Measurements from ENCODE around the gene IL4I1. TPM values are rescaled to one million over a fixed set of nuclear protein-coding genes. Genes with fewer than 3 reads are reported as not detected.

IL4I1 gene
- total and polyA plus RNA-seq, 12 donors, result 0.26 to 26.9 (median 0.57) TPM; not detected in 3

- Histone ChIP-seq H3K27me3 (peaks cover 0 to 3% (median 0%) of the 10 kb centered on the region in 7 donors), H3K4me3 (no peak overlapping the region), H3K9me3 (no peaks in the 10 kb centered on the region), H3K4me1 (peaks cover 0 to 23% (median 7%) of the 10 kb centered on the region in 9 donors), H3K36me3 (peaks cover 0 to 13% (median 0%) of the 10 kb centered on the region in 9 donors), H3K27ac (no peak overlapping the region)
- DNase-seq, result no peak
- WGBS, 2 donors, result 88 to 90% methylated on average over 8 of the region's 8 CpGs
- intact Hi-C loops (cut with DNase I), result loop anchor here in 2 of 10 donors (10.0 kb wide), 2 partner anchors 51 to 201 kb away; no protein-coding TSS in a partner anchor
- ATAC-seq, result no peak
- no peak for TF ChIP-seq CTCF (IDR thresholded peaks at IDR 0.05)
Measured at GRCh38 chr19:49933643-49934042, 37.0 kb upstream of the IL4I1 start.

GRCh38 chr19:49932731-49933131 lies 36.0 kb upstream of the IL4I1 start:
- DNase-seq (no peak), ATAC-seq (no peak)
- peaks cover 0 to 17% (median 0%) of the 10 kb centered on the region in 9 donors for H3K36me3 ChIP-seq
- intact Hi-C loops (cut with DNase I), result loop anchor here in 2 of 10 donors (10.0 kb wide), 2 partner anchors 52 to 202 kb away; no protein-coding TSS in a partner anchor
- H3K4me3 ChIP-seq, result no peak overlapping the region
- 92 to 93% methylated on average over 21 to 25 of the region's 25 CpGs for WGBS, 2 donors
- no peak overlapping the region for H3K27ac ChIP-seq
- no peaks in the 10 kb centered on the region for H3K9me3 ChIP-seq
- H3K27me3 ChIP-seq, result no peaks in the 10 kb centered on the region
- H3K4me1 ChIP-seq, result peaks cover 3 to 28% (median 12%) of the 10 kb centered on the region in 9 donors
- TF ChIP-seq CTCF (IDR thresholded peaks at IDR 0.05), result no peak

GRCh38 chr19:49932041-49932451 lies 35.4 kb upstream of the IL4I1 start:
- peaks cover 0 to 24% (median 0%) of the 10 kb centered on the region in 9 donors for H3K36me3 ChIP-seq
- ATAC-seq, result no peak
- WGBS, 2 donors, result 96 to 97% methylated on average over 5 of the region's 5 CpGs
- H3K4me3 ChIP-seq, result no peak overlapping the region
- no peak overlapping the region for H3K27ac ChIP-seq
- H3K9me3 ChIP-seq, result no peaks in the 10 kb centered on the region
- peaks cover 4 to 32% (median 16%) of the 10 kb centered on the region in 9 donors for H3K4me1 ChIP-seq
- DNase-seq, result no peak
- intact Hi-C loops (cut with DNase I), result loop anchor here in 2 of 10 donors (10.0 kb wide), 2 partner anchors 53 to 203 kb away; no protein-coding TSS in a partner anchor
- no peak for TF ChIP-seq CTCF (IDR thresholded peaks at IDR 0.05)
- no peaks in the 10 kb centered on the region for H3K27me3 ChIP-seq

- intact Hi-C loops (cut with DNase I), result loop anchor here in 3 of 10 donors (2.0 to 10.0 kb wide), 3 partner anchors 53 to 203 kb away; partner anchors contain the start of genes AKT1S1 (in 1 of the 3) and TBC1D17 (in 1 of the 3)
- DNase-seq (no peak), ATAC-seq (no peak)
- Histone ChIP-seq H3K4me1 (peaks cover 4 to 38% (median 21%) of the 10 kb centered on the region in 9 donors), H3K27ac (peak overlapping the region in 2 of 10 donors; percentile 92 to 95), H3K9me3 (no peaks in the 10 kb centered on the region), H3K27me3 (no peaks in the 10 kb centered on the region), H3K4me3 (no peak overlapping the region), H3K36me3 (peaks cover 0 to 30% (median 0%) of the 10 kb centered on the region in 9 donors)
- TF ChIP-seq CTCF (IDR thresholded peaks at IDR 0.05), result no peak
- 96 to 97% methylated on average over 7 of the region's 7 CpGs for WGBS, 2 donors
Measured at GRCh38 chr19:49931293-49932040, 34.8 kb upstream of the IL4I1 start.

Measured in heart right ventricle (tissue), 16 donors.